PC-3 (cell line): ENCODE results near the gene JPT1. TPM values are rescaled to one million over a fixed set of nuclear protein-coding genes. Genes with fewer than 3 reads are reported as not detected.

Experiments used
- ATAC-seq: fragments of 200-7000 bp; cut with Tn5 transposase; 2 replicates; pipeline ENCODE4 v1.9.1; 2020; ENCODE audit warnings: mild to moderate bottlenecking, moderate library complexity
- BruUV-seq: library from RNA; stranded (reverse); fragments of 400-500 nt; replicated peaks from 2 replicates; lab custom pipeline; 2021; lab: Mats Ljungman, UMichigan
- CTCF ChIA-PET: fragments of 300-600 bp; sonication (Branson Sonifier 250); formaldehyde crosslinking; loops from one replicate; lab custom pipeline; 2022; ENCODE audit warnings: antibody characterized with exemption; lab: Charles Lee
- POLR2A ChIA-PET: fragments of 300-600 bp; sonication (Branson Sonifier 250); formaldehyde crosslinking; loops from one replicate; lab custom pipeline; 2022; ENCODE audit warnings: antibody characterized with exemption; ENCODE audit not compliant: unreplicated experiment; lab: Charles Lee
- DNase-seq: peaks from one replicate; pipeline ENCODE4 v3.0.0-alpha.2; 2015
- H2AFZ ChIP-seq: fragments of 300-600 bp; sonication (generic); 2 replicates; pipeline ENCODE4 v1.6.0; 2016; ENCODE audit warnings: antibody characterized with exemption, low read length
- H3F3A ChIP-seq: fragments of 300-600 bp; sonication (generic); one replicate; pipeline ENCODE4 v1.6.0; 2017; ENCODE audit warnings: antibody characterized with exemption, low read length, control low read depth, mild to moderate bottlenecking; ENCODE audit not compliant: unreplicated experiment
- H3K27ac ChIP-seq: fragments of 300-600 bp; sonication (generic); 2 replicates; pipeline ENCODE4 v1.5.1; 2016; ENCODE audit warnings: mild to moderate bottlenecking, low read length
- H3K27me3 ChIP-seq: fragments of 300-600 bp; sonication (generic); 2 replicates; pipeline ENCODE4 v1.6.1; 2016; ENCODE audit warnings: low read length, mixed read lengths
- H3K36me3 ChIP-seq: fragments of 300-600 bp; sonication (generic); 2 replicates; pipeline ENCODE4 v1.6.1; 2016; ENCODE audit warnings: low read depth, mixed run types, low read length, mixed read lengths
- H3K4me1 ChIP-seq: fragments of 300-600 bp; sonication (generic); 2 replicates; pipeline ENCODE4 v1.5.1; 2016; ENCODE audit warnings: low read length; ENCODE audit not compliant: insufficient read depth
- H3K4me2 ChIP-seq: fragments of 300-600 bp; sonication (generic); 2 replicates; pipeline ENCODE4 v1.6.0; 2016; ENCODE audit warnings: low read length
- H3K4me3 ChIP-seq: fragments of 300-600 bp; sonication (generic); 2 replicates; pipeline ENCODE4 v1.5.1; 2016; ENCODE audit warnings: mild to moderate bottlenecking, low read length, mixed read lengths
- H3K79me2 ChIP-seq: fragments of 300-600 bp; sonication (generic); 2 replicates; pipeline ENCODE4 v1.6.1; 2017; ENCODE audit warnings: low read length, mixed read lengths
- H3K9ac ChIP-seq: fragments of 300-600 bp; sonication (generic); 2 replicates; pipeline ENCODE4 v1.6.0; 2016; ENCODE audit warnings: mild to moderate bottlenecking, low read length
- H3K9me2 ChIP-seq: fragments of 300-600 bp; sonication (generic); replicated peaks from 2 replicates; pipeline ENCODE4 v1.6.1; 2016; ENCODE audit warnings: mixed run types, low read length, mixed read lengths
- H3K9me3 ChIP-seq: fragments of 300-600 bp; sonication (generic); 2 replicates; pipeline ENCODE4 v1.6.1; 2016; ENCODE audit warnings: low read length, mixed read lengths
- H4K20me1 ChIP-seq: fragments of 300-600 bp; sonication (generic); 2 replicates; pipeline ENCODE4 v1.6.1; 2016; ENCODE audit warnings: low read length, mixed read lengths
- EZH2 ChIP-seq: fragments of 300-600 bp; sonication (generic); IDR thresholded peaks from one replicate; pipeline ENCODE4 v1.6.1; 2017; ENCODE audit warnings: antibody characterized with exemption, mild to moderate bottlenecking, low read length; ENCODE audit not compliant: unreplicated experiment
- EZH2phosphoT487 ChIP-seq: fragments of 300-600 bp; sonication (generic); IDR thresholded peaks from 2 replicates; pipeline ENCODE4 v1.6.1; 2018; ENCODE audit warnings: mild to moderate bottlenecking, antibody characterized with exemption, low read length, borderline replicate concordance
- intact Hi-C: fragments of 100-400 bp; cut with micrococcal nuclease; formaldehyde crosslinking; loops from 2 replicates; pipeline ENCODE4 v1.9.0; 2023
- total RNA-seq: library from RNA; depleted of rRNA; stranded (reverse); fragments of >200 nt; gene quantifications from 2 replicates; pipeline ENCODE4 v1.2.3, GENCODE V29; 2014
- TF ChIP-seq, protein P1 (sequence below): fragments of 300-600 bp; sonication (generic); conservative IDR thresholded peaks from 2 replicates; pipeline ENCODE4 v1.5.1; 2017; ENCODE audit warnings: antibody characterized with exemption, low read depth, mild to moderate bottlenecking, low read length

The JPT1 gene
- total RNA-seq, 1 experiment from 2014 or later, result 674 TPM

DNA sequence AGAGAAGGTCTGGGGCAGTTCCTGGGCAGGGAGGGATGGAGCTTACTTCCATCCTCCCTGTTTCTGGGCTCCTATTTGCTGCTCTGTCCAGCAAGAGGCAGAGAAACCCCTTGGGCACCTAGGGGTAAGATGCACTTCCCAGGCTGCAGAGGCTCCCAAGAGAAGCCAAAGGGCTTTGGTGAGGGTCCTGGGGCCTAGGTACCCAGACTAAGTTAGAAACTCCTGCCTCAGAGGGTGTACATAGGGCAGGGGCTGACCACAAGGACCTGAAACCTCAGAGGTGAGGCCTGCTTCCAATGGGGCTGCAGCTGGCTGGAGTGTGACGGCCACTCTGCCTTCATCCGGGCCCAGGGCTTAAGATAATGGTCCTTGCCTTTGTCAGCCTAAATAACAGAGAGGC lies 46.1 kb downstream of the JPT1 start:
- BruUV-seq, result no TSS peak
- CTCF ChIA-PET, result no interaction called here

DNA sequence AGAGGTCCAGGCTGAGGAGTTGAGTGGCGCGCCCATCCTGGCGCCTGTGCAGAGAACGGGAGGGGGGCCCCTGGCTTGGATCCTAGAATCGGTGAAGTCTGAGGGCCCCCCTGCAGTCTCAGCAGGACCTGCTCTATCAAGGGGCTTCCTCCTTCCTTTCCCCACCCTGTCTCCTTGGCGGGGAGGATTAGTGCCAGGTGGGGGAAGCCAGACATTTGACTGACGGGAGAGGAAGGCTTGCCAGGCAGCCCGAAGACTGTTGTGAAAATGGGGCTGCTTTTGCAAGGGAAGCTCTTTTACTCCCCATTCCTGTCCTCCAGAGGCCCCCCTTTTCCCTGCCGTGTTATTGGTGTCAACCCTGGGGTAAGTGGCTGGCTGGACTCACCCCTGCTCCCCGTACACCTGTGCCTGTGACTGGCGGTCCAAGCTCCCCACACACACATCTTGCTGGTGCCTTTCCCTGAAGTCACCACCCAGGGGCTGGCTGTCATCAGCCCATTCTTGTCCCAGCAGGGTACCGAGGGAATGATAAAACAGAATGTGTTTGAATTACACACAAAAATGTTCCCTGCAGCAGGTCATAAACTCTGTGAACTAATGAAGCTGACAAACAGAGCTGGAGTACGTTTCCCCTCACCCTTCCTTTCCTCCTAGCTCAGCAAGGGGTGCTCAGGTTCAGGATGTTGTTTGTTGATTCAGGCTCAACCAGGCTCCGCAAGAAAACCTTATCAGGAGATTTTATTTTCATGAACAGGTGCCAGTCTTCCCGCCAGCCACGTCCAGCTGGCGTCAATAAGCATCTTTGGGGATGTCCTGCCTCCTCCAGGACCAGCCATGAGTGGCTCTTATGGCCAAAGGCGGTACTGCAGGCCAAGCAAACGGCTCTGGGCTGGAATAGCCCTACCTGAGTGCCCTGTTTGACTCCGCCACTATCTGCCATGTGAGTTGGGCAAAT lies 48.9 kb downstream of the JPT1 start:
- intact Hi-C loops, result loop anchor here (1.0 kb wide), 1 partner anchor 35 kb away; no protein-coding TSS in a partner anchor
- Histone ChIP-seq H3K9me3 (no peaks in the 10 kb centered on the region), H4K20me1 (no peaks in the 10 kb centered on the region), H2AFZ (peak overlapping the region; percentile 22; the same call in 1 of the 2 replicates), H3K9ac (no peak overlapping the region), H3K36me3 (no peaks in the 10 kb centered on the region), H3K79me2 (peaks cover 7% of the 10 kb centered on the region), H3K27ac (no peak overlapping the region), H3F3A (no peaks in the 10 kb centered on the region), H3K4me1 (peaks cover 7% of the 10 kb centered on the region; the same call in 1 of the 2 replicates), H3K4me2 (peak overlapping the region; percentile 20), H3K9me2 (no peaks in the 10 kb centered on the region), H3K4me3 (no peak overlapping the region), H3K27me3 (no peaks in the 10 kb centered on the region)
- BruUV-seq, result no TSS peak
- ChIA-PET POLR2A (interaction anchor here (0.6 kb wide), 1 partner anchor 117 kb away, joined by 3 read pairs; no protein-coding TSS in a partner anchor), CTCF (interaction anchor here (0.6 to 2.2 kb wide), 9 partner anchors 9 to 209 kb away, joined by 3 to 23 read pairs (median 4); no protein-coding TSS in a partner anchor)
- DNase-seq (peak; percentile 87), ATAC-seq (peak; percentile 86)
- TF ChIP-seq EZH2, result no peak
- TF ChIP-seq, protein P1, sequence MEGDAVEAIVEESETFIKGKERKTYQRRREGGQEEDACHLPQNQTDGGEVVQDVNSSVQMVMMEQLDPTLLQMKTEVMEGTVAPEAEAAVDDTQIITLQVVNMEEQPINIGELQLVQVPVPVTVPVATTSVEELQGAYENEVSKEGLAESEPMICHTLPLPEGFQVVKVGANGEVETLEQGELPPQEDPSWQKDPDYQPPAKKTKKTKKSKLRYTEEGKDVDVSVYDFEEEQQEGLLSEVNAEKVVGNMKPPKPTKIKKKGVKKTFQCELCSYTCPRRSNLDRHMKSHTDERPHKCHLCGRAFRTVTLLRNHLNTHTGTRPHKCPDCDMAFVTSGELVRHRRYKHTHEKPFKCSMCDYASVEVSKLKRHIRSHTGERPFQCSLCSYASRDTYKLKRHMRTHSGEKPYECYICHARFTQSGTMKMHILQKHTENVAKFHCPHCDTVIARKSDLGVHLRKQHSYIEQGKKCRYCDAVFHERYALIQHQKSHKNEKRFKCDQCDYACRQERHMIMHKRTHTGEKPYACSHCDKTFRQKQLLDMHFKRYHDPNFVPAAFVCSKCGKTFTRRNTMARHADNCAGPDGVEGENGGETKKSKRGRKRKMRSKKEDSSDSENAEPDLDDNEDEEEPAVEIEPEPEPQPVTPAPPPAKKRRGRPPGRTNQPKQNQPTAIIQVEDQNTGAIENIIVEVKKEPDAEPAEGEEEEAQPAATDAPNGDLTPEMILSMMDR, result peak; percentile 90

More for the DNA sequence above, 46.1 kb downstream of the JPT1 start:
- peaks cover 24% of the 10 kb centered on the region; the same call in 1 of the 2 replicates for H3K4me1 ChIP-seq
- H3K4me3 ChIP-seq, result no peak overlapping the region
- no peaks in the 10 kb centered on the region for H3K9me3 ChIP-seq
- no peaks in the 10 kb centered on the region for H3K9me2 ChIP-seq
- ATAC-seq (no peak), DNase-seq (no peak)
- no peaks in the 10 kb centered on the region for H3F3A ChIP-seq
- intact Hi-C loops, result no loop called here
- H3K36me3 ChIP-seq, result no peaks in the 10 kb centered on the region
- H4K20me1 ChIP-seq, result no peaks in the 10 kb centered on the region
- no peak overlapping the region for H3K9ac ChIP-seq
- no peak overlapping the region for H2AFZ ChIP-seq
- POLR2A ChIA-PET, result no interaction called here
- no peak overlapping the region for H3K4me2 ChIP-seq
- H3K27ac ChIP-seq, result no peak overlapping the region
- peaks cover 30% of the 10 kb centered on the region for H3K79me2 ChIP-seq
- H3K27me3 ChIP-seq, result no peaks in the 10 kb centered on the region
- TF ChIP-seq EZH2phosphoT487 (no peak), EZH2 (no peak)
- TF ChIP-seq, protein P1, result no peak
